ENCODE measurements around the gene FRAS1. TPM values are rescaled to one million over a fixed set of nuclear protein-coding genes. Genes with fewer than 3 reads are reported as not detected.
"Not testable (repeated sequence)": the region's sequence is repeated elsewhere in the genome, so short reads cannot be mapped to it uniquely, and the experiment has no call there.

The FRAS1 gene
- total and polyA plus RNA-seq, 5 experiments from 2014 or later: 0.02 to 0.06 TPM; not detected in 3

DNA sequence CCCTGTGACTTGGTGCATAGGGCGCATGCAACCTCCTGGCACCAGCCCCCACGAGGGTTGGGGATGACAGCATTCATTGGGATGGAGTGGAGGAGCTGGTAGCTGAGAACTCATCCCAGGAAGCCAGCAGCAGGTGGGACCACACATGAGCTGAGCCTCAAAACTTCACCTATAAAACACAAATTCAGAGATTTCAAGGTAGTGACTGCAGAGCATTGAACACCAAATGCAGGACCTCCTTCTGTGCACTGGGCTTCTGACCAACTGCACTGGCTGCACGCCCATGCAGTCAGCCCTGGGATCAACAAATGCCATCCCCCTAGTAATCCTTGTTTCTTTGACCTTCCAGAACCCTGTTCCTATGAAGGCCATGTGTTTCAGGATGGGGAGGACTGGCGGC lies 197.8 kb downstream of the FRAS1 start:
- peaks cover 0 to 18% (median 2%) of the 10 kb centered on the region in 3 donors for H3K36me3 Mint-ChIP-seq
- peaks cover 0 to 4% (median 0%) of the 10 kb centered on the region in 5 donors for H3K27me3 Mint-ChIP-seq
- POLR2A ChIA-PET: no interaction called here
- H3K4me1 Mint-ChIP-seq: no peaks in the 10 kb centered on the region
- H3K9me3 Mint-ChIP-seq: peaks cover 4 to 29% (median 21%) of the 10 kb centered on the region in 9 donors
- no peak overlapping the region for H3K27ac Mint-ChIP-seq
- ATAC-seq (no peak), DNase-seq (no peak)
- H3K4me3 Mint-ChIP-seq: no peak overlapping the region

DNA sequence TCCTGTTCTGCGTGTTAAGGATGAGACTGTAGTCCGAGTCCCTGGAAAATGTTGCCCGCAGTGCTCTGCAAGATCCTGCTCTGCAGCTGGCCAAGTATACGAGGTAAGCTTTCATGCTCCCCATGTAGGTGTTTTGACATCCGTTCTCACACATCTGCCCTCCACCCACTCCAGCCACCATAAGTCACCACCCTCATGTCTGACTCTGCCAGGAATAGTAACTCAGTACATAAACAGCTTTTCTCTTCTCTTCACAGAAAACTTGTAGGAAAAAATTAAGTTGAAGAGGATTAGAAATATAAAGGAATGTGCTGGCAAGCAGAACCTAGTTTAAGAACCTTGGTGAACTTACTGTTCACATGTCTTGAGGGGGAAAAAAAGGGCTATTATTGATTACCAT lies 207.9 kb downstream of the FRAS1 start:
- H3K27me3 Mint-ChIP-seq: peaks cover 0 to 27% (median 6%) of the 10 kb centered on the region in 5 donors
- H3K27ac Mint-ChIP-seq: no peak overlapping the region
- H3K36me3 Mint-ChIP-seq: no peaks in the 10 kb centered on the region
- H3K4me3 Mint-ChIP-seq: no peak overlapping the region
- peaks cover 0 to 2% (median 0%) of the 10 kb centered on the region in 4 donors for H3K4me1 Mint-ChIP-seq
- DNase-seq: no peak
- peaks cover 0 to 12% (median 2%) of the 10 kb centered on the region in 9 donors for H3K9me3 Mint-ChIP-seq
- POLR2A ChIA-PET: no interaction called here
- no peak for ATAC-seq

DNA sequence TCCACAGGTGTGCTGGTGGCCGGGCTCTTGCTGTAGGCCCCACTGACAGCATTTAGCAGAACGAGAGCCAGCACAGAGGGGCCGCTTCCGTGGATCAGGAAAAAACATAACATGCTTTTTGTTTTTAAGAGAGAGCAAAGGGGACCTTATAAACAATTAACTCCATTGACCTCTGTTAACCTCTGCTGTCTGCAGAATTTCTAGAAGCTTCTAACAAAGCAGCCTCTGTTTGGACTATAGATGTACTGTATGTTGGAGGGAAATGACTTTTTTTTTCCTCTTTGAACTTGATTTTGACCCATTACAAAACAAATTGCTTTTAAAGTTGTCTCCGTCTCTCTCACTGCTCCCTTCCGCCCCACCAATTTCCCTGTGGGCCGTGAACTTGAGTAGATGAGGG lies 210.7 kb downstream of the FRAS1 start:
- peaks cover 0 to 2% (median 0%) of the 10 kb centered on the region in 4 donors for H3K4me1 Mint-ChIP-seq
- ATAC-seq (no peak), DNase-seq (no peak)
- H3K9me3 Mint-ChIP-seq: peaks cover 0 to 8% (median 0%) of the 10 kb centered on the region in 9 donors
- POLR2A ChIA-PET: no interaction called here
- H3K27me3 Mint-ChIP-seq: peaks cover 0 to 16% (median 6%) of the 10 kb centered on the region in 5 donors
- H3K36me3 Mint-ChIP-seq: no peaks in the 10 kb centered on the region
- H3K4me3 Mint-ChIP-seq: no peak overlapping the region
- no peak overlapping the region for H3K27ac Mint-ChIP-seq

DNA sequence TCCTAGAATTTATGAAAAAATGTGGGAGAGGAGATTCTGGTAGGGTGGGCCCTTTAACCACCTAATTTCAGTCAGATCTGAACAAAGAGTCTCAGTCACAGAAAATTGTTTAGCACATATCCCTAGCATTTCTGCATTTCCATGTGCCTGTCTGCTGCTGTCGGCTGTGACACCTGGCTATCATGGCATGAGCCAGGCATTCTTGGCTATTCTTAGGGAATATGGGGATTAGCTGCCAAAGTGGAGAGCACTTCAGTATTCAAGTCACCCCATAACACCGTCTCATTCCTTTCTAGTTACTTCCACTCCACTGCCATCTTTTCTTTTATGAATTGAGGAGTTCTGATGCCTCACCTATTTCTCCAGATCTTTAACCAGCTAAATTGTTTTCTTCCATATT lies 211.5 kb downstream of the FRAS1 start:
- Mint-ChIP-seq H3K27me3 (peaks cover 0 to 9% (median 2%) of the 10 kb centered on the region in 5 donors), H3K27ac (no peak overlapping the region), H3K9me3 (peaks cover 0 to 8% (median 0%) of the 10 kb centered on the region in 9 donors), H3K4me3 (no peak overlapping the region), H3K36me3 (no peaks in the 10 kb centered on the region), H3K4me1 (peaks cover 0 to 2% (median 0%) of the 10 kb centered on the region in 4 donors)
- POLR2A ChIA-PET: no interaction called here
- DNase-seq (no peak), ATAC-seq (no peak)

DNA sequence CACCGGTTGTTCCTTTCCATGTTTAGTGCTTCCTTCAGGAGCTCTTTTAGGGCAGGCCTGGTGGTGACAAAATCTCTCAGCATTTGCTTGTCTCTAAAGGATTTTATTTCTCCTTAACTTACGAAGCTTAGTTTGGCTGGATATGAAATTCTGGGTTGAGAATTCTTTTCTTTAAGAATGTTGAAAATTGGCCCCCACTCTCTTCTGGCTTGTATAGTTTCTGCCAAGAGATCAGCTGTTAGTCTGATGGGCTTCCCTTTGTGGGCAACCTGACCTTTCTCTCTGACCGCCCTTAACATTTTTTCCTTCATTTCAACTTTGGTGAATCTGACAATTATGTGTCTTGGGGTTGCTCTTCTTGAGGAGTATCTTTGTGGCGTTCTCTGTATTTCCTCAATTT lies 218.3 kb downstream of the FRAS1 start:
- H3K4me3 Mint-ChIP-seq, ATAC-seq, H3K27ac Mint-ChIP-seq, H3K4me1 Mint-ChIP-seq, DNase-seq, H3K36me3 Mint-ChIP-seq, POLR2A ChIA-PET, H3K9me3 Mint-ChIP-seq: not testable (repeated sequence)
- peaks cover 3 to 16% (median 12%) of the 10 kb centered on the region in 5 donors for H3K27me3 Mint-ChIP-seq

- ATAC-seq: no peak
- POLR2A ChIA-PET: no interaction called here
- Mint-ChIP-seq H3K27me3 (peaks cover 0 to 16% (median 9%) of the 10 kb centered on the region in 5 donors), H3K27ac (no peak overlapping the region), H3K4me3 (no peak overlapping the region), H3K36me3 (no peaks in the 10 kb centered on the region), H3K9me3 (peaks cover 0 to 2% (median 0%) of the 10 kb centered on the region in 9 donors), H3K4me1 (no peaks in the 10 kb centered on the region)
- no peak for DNase-seq
Measured at GRCh38 chr4:78286281-78286680, 229.2 kb downstream of the FRAS1 start.

- Mint-ChIP-seq H3K4me1 (no peaks in the 10 kb centered on the region), H3K27ac (no peak overlapping the region), H3K36me3 (no peaks in the 10 kb centered on the region), H3K4me3 (no peak overlapping the region), H3K27me3 (peaks cover 0 to 16% (median 6%) of the 10 kb centered on the region in 5 donors), H3K9me3 (no peaks in the 10 kb centered on the region)
- no peak for DNase-seq
- POLR2A ChIA-PET: no interaction called here
- no peak for ATAC-seq
Measured at GRCh38 chr4:78288327-78288726, 231.2 kb downstream of the FRAS1 start.

GRCh38 chr4:78291277-78291676 lies 234.2 kb downstream of the FRAS1 start:
- Mint-ChIP-seq H3K27me3 (peaks cover 2 to 9% (median 4%) of the 10 kb centered on the region in 5 donors), H3K36me3 (no peaks in the 10 kb centered on the region), H3K9me3 (no peaks in the 10 kb centered on the region), H3K27ac (no peak overlapping the region), H3K4me3 (no peak overlapping the region), H3K4me1 (no peaks in the 10 kb centered on the region)
- POLR2A ChIA-PET: no interaction called here
- DNase-seq (no peak), ATAC-seq (no peak)

DNA sequence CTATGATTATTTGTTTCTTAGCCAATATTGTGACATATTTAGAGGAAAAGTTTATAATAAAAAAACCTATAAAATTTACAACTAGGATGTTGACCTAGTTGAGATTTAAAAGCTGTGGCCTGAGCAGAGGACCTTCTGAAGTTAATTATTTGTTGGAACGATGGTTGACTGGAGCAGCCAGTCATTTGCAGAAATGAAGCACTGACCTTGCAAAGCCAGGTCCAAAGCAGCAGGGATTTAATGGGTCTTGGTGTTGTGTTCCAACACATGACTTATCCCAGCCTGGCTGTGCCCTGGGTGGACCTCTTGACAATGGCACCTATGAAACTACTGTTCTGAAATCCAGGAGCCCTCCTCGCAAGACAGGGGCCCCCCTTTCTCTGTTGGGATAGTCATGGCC lies 235.2 kb downstream of the FRAS1 start:
- no peak for ATAC-seq
- no peaks in the 10 kb centered on the region for H3K4me1 Mint-ChIP-seq
- H3K9me3 Mint-ChIP-seq: no peaks in the 10 kb centered on the region
- DNase-seq: no peak
- POLR2A ChIA-PET: no interaction called here
- no peaks in the 10 kb centered on the region for H3K36me3 Mint-ChIP-seq
- peaks cover 5 to 11% (median 8%) of the 10 kb centered on the region in 5 donors for H3K27me3 Mint-ChIP-seq
- no peak overlapping the region for H3K27ac Mint-ChIP-seq
- no peak overlapping the region for H3K4me3 Mint-ChIP-seq

DNA sequence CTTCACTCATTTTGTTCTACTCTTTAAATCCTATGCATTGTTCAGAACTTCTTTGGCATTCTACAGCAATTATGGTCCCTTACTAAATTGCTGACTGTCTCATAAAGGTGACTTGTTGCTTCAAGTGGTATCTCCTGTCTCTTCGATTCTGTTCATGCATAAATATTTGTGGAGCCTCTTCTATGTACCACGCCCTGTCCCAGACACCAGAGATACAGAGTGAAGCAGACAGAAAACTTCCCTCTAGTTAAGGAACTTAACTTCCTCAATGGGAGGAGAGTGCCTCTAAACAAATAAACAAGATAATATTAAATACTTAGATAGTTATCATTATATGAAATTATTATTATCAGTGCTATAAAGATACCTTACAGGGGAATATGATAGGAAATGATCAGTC lies 235.7 kb downstream of the FRAS1 start:
- Mint-ChIP-seq H3K4me1 (no peaks in the 10 kb centered on the region), H3K27ac (no peak overlapping the region), H3K9me3 (no peaks in the 10 kb centered on the region), H3K27me3 (peaks cover 5 to 11% (median 8%) of the 10 kb centered on the region in 5 donors), H3K4me3 (no peak overlapping the region), H3K36me3 (no peaks in the 10 kb centered on the region)
- ATAC-seq (no peak), DNase-seq (no peak)
- POLR2A ChIA-PET: no interaction called here

DNA sequence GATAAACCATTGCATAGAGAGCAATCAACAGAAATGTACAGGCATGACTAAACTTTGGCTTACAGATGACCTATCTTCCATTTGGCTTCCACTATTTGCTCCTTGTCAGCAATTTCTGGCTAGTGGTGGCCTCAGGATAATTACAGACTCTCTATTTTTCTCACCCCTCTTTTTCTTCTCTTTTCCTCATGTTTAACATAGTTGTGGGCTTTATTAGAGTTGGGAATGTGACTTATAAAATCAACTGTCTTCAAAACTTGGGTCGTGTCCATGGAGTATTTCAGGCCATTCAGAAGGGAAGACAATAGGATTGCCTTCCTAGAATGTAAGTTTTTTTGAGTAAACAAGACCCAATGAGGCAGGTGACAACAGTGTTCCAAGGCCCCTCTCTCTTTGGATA lies 236.2 kb downstream of the FRAS1 start:
- no peaks in the 10 kb centered on the region for H3K4me1 Mint-ChIP-seq
- H3K4me3 Mint-ChIP-seq: no peak overlapping the region
- DNase-seq: no peak
- H3K27me3 Mint-ChIP-seq: peaks cover 6 to 11% (median 8%) of the 10 kb centered on the region in 5 donors
- H3K9me3 Mint-ChIP-seq: no peaks in the 10 kb centered on the region
- ATAC-seq: no peak
- H3K36me3 Mint-ChIP-seq: no peaks in the 10 kb centered on the region
- H3K27ac Mint-ChIP-seq: no peak overlapping the region
- POLR2A ChIA-PET: no interaction called here

GRCh38 chr4:78293821-78294301 lies 236.7 kb downstream of the FRAS1 start:
- ATAC-seq (no peak), DNase-seq (no peak)
- Mint-ChIP-seq H3K36me3 (no peaks in the 10 kb centered on the region), H3K4me1 (no peaks in the 10 kb centered on the region), H3K27me3 (peaks cover 8 to 14% (median 11%) of the 10 kb centered on the region in 5 donors), H3K27ac (no peak overlapping the region), H3K9me3 (no peaks in the 10 kb centered on the region), H3K4me3 (no peak overlapping the region)
- POLR2A ChIA-PET: no interaction called here

DNA sequence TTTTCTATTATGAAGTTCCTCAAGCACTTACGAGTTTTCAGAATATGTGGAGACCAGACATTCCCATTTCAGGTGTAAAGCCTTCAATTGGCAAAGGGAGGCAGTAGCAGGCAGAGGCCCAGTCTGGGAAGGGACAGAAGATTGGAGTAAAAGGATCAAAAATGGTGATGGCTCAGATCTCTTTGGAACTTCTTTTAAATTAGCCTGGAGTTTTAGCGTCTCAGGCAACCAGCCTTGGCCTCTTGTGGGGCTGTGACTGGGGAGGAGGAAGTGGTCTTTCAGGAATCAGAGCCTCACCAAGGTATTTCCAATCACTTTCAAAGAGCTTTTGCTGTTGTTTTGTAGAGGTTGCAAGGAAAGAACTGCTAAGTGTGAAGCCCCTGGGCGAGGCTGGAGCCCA lies 239.1 kb downstream of the FRAS1 start:
- no peak for ATAC-seq
- H3K9me3 Mint-ChIP-seq: peaks cover 0 to 7% (median 0%) of the 10 kb centered on the region in 9 donors
- no peak overlapping the region for H3K4me3 Mint-ChIP-seq
- no peaks in the 10 kb centered on the region for H3K4me1 Mint-ChIP-seq
- DNase-seq: no peak
- H3K27ac Mint-ChIP-seq: no peak overlapping the region
- H3K36me3 Mint-ChIP-seq: no peaks in the 10 kb centered on the region
- peaks cover 9 to 13% (median 11%) of the 10 kb centered on the region in 5 donors for H3K27me3 Mint-ChIP-seq
- POLR2A ChIA-PET: no interaction called here

DNA sequence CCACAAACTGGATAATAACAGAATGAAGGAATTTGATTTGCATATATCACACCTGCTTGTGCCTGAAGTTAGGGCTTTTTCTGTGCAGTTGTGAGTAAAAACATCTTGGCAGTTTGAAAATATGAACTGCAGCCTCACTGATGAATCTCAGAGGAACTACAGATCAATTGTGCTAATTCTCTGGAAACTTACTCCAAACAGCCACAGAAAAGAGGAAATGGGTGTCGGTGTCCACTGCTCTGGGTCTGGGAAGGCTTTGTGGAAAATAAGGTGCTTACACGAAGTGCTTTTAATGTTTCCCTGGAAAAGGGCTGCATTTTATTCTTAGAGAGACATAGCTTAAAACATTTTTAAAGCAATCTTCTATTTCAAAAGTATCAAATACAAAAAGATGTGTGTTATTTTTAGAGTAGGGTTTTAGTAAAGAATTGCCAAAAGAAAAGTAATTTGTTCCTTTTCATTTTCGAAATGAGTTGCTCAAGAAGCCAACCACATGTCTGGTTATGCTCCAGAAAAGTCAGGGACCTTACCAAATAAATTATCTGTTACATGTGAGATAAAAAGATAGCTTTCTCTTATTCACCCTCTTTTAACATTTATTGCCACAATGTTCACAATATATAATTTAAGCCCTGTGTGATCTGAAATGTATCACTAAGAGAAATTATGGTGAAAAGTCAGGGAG lies 240.1 kb downstream of the FRAS1 start:
- no peaks in the 10 kb centered on the region for H3K4me1 Mint-ChIP-seq
- DNase-seq (no peak), ATAC-seq (no peak)
- H3K27me3 Mint-ChIP-seq: peaks cover 9 to 13% (median 11%) of the 10 kb centered on the region in 5 donors
- POLR2A ChIA-PET: no interaction called here
- H3K9me3 Mint-ChIP-seq: peaks cover 0 to 7% (median 0%) of the 10 kb centered on the region in 9 donors
- no peak overlapping the region for H3K27ac Mint-ChIP-seq
- H3K36me3 Mint-ChIP-seq: no peaks in the 10 kb centered on the region
- H3K4me3 Mint-ChIP-seq: no peak overlapping the region

Data from naive thymus-derived CD8-positive, alpha-beta T cell (primary cell).